Urinary bladder (tissue), 4 donors: Measurements from ENCODE around the gene EPHB2. TPM values are rescaled to one million over a fixed set of nuclear protein-coding genes. Genes with fewer than 3 reads are reported as not detected.

Source experiments
- DNase-seq: peaks from one replicate; pipeline ENCODE4 v3.0.0-alpha.2; 2015; ENCODE audit errors: extremely low spot score
- H3K27ac ChIP-seq: one replicate; pipeline ENCODE4 v1.5.1; 2013; ENCODE audit warnings: low read depth, mild to moderate bottlenecking, moderate library complexity
- H3K36me3 ChIP-seq: one replicate; pipeline ENCODE4 v1.6.1; 2013; ENCODE audit warnings: mild to moderate bottlenecking, moderate library complexity; ENCODE audit not compliant: insufficient read depth
- H3K4me1 ChIP-seq: one replicate; pipeline ENCODE4 v1.6.1; 2013; ENCODE audit warnings: mild to moderate bottlenecking, moderate library complexity; ENCODE audit not compliant: insufficient read depth
- H3K4me3 ChIP-seq: one replicate; pipeline ENCODE4 v1.5.1; 2013; ENCODE audit warnings: low read depth, low read length
- WGBS: extraction: QIAGEN DNeasy Blood & Tissue Kit; methylation state at CpG from one replicate; pipeline ENCODE4 v1.1.7; 2013; 5-methylcytosine and 5-hydroxymethylcytosine counted together
- polyA plus RNA-seq: library from polyadenylated mRNA; stranded (reverse); fragments of 200-250 nt; gene quantifications from one replicate; pipeline ENCODE4 v1.2.3, GENCODE V29; 2013
- total RNA-seq: library from RNA; depleted of rRNA; stranded (reverse); fragments of >200 nt; gene quantifications from one replicate; pipeline ENCODE4 v1.2.3, GENCODE V29; 2014
- donor health status: healthy with polysubstance abuse.
- donor health status: healthy.

Gene EPHB2
- total and polyA plus RNA-seq, 2 donors: 2.6 to 16.2 TPM

DNA sequence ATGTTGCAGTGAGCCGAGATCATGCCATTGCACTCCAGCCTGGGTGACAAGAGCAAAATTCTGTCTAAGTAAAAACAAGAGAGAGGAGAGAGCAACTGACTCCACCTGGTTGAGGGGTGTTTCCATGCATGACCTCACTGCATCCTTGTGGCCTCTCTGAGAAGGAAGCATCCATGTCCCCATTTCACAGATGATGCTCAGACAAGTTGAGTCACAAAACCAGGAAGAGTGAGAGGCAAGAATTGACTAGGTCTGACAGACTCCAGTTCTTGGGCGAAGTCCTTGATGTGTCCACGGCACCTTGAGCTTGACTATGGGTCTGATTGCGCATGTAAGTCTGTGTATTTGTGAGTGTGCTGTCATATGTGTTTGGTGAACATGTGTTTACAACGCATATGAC is 156.2 kb downstream of the EPHB2 start:
- 95% methylated on average over 5 of the region's 5 CpGs for WGBS
- no peaks in the 10 kb centered on the region for H3K4me1 ChIP-seq
- H3K36me3 ChIP-seq: no peaks in the 10 kb centered on the region
- no peak overlapping the region for H3K27ac ChIP-seq
- DNase-seq: no peak
- H3K4me3 ChIP-seq: no peak overlapping the region

DNA sequence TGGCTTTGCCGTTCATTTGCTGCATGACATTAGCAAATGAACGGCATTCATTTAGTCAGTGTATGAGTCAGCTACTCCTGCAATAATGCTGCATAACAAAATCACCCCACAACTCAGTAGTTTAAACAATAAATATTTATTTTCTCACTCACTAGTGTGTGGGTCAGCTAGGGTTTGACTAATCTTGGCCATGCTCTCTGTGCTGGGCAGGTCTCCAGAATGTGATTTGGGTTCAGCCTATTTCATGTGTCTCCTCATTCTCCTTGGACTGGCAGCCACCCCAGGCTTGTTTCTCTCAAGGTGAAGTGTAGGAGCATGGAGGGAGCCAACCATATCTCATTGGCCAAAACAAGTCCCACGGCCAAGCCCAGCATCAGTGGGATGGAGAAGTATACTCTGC is 157.7 kb downstream of the EPHB2 start:
- Histone ChIP-seq H3K4me3 (no peak overlapping the region), H3K36me3 (no peaks in the 10 kb centered on the region), H3K27ac (no peak overlapping the region), H3K4me1 (no peaks in the 10 kb centered on the region)
- DNase-seq: no peak
- WGBS: 93% methylated on average over 3 of the region's 3 CpGs

DNA sequence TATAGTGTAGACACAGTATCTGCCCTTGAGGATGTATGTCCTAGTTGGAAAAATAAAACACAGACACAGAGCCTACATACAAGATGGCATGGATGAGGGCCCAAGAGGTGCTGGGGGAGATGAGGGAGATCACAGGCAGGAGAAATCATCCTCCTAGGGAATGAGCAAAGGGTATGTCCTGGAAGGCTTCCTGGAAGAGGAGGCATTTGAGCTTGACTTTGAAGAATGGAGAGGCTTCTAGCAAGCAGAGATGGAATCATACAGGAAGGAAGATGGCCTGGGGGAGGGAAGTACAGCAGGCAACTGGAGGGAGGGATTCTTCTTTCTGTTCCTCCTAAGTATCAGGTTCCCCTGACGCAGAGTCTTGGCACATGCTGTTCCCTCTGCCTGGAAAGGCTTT is 158.7 kb downstream of the EPHB2 start:
- no peaks in the 10 kb centered on the region for H3K4me1 ChIP-seq
- no peak for DNase-seq
- H3K36me3 ChIP-seq: no peaks in the 10 kb centered on the region
- H3K4me3 ChIP-seq: no peak overlapping the region
- 100% methylated on average over 1 of the region's 1 CpG for whole genome bisulfite sequencing
- no peak overlapping the region for H3K27ac ChIP-seq

DNA sequence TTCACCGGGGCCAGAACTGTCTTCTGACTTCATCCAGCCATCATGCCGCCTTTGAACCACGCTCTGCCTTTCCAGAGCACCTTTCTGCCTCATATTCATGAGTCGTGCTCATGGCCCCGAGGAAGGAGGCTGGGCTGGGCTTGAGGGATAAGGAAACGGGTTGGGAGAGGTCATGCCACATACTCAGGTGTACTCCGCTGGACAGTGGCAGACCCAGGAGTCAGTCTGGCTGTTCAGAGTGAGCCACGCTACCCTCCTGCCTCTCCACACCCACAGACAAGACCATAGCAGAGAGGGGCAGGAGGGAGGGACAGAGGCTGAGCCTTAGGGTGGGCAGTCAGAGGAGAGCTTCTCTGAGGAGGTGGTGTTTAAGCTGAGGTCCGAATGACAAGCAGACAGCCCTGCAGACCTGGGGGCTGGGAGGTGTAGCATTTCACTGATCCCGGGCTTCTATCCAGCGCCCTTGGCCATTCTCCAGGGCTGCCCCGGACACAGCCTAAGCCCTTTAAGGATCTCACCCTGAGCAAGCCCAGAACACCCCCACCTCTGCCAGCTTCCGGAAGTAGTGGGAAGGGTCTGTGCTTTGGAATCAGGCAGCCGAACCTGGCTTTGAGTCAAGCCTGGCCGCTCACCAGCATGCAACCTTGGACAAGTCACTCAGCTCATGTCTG is 159.7 kb downstream of the EPHB2 start:
- 42% methylated on average over 15 of the region's 15 CpGs for WGBS
- no peak overlapping the region for H3K4me3 ChIP-seq
- DNase-seq: no peak
- no peak overlapping the region for H3K27ac ChIP-seq
- no peaks in the 10 kb centered on the region for H3K4me1 ChIP-seq
- no peaks in the 10 kb centered on the region for H3K36me3 ChIP-seq

DNA sequence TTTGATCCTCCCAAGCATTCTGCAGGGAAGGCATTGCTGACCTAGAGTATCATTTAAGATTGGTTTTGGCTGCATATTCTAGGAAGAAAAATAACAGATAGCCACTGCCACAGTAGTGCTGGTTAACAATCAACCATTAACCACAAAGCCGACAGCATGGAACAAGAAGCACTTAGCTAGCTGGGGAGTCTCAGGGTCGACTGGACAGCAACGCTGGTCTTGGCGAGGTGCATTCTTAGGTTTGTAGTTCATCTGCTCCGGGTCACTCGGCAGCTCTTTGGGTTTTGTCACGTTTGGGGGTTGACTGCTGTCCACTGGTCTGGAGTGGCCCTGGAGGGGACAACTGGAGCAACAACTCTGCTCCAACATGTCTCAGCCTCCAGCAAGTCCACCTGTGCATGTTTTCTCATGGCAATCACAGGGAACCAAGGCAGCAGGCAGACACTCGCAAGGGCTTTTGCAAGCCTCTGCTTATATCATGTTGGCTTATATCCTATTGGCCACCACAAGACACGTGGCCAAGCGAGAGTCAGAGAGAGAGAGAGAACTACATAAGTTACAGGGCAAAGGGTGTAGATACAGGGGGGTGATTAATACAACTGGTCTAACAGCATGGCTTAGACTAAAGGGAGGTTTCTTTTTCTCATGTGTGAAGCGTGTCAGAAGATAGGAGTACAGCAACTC is 162.5 kb downstream of the EPHB2 start:
- Histone ChIP-seq H3K36me3 (no peaks in the 10 kb centered on the region), H3K4me3 (no peak overlapping the region), H3K4me1 (no peaks in the 10 kb centered on the region), H3K27ac (no peak overlapping the region)
- 84% methylated on average over 11 of the region's 11 CpGs for WGBS
- no peak for DNase-seq

DNA sequence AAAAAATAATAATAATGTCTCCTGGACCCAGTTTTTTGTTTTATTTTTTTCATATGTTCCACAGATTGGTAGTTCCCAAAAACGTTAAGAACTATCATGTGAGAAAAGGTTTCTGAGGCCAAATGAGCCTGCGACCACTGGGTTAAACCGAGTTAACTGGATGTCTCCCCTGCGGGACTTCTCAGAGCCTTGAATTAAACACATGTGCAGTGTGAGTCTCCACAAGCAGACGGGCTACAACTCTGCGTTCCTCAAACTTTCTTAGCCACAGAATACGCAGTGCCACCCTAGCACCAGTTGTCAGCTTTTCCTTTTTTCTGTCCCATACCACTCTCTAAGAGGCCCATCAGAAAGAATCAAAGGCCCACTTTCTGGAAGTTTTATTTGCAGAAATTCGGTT is 164.1 kb downstream of the EPHB2 start:
- DNase-seq: no peak
- no peak overlapping the region for H3K4me3 ChIP-seq
- H3K36me3 ChIP-seq: no peaks in the 10 kb centered on the region
- no peaks in the 10 kb centered on the region for H3K4me1 ChIP-seq
- H3K27ac ChIP-seq: no peak overlapping the region
- 85% methylated on average over 8 of the region's 8 CpGs for WGBS

DNA sequence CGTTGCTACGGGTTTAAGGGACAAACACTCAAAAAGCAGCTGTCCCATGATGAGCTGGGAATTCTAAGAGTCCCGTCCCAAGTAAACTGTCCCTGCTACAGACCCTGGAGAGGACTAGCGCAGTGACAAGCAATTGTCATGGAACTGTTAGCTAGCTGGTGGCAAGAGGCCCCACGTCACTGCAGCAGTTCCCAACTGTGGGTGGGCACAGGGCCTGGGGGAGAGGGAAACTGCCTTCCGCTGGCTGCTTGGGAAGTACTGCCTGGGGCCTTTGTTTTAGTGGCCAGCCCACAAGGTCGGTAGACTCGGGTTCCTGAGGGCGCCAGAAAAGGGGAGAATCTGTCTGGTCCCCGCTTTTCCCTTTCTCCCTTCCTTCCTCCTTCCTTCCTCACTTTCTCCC is 164.6 kb downstream of the EPHB2 start:
- no peaks in the 10 kb centered on the region for H3K4me1 ChIP-seq
- no peaks in the 10 kb centered on the region for H3K36me3 ChIP-seq
- no peak overlapping the region for H3K27ac ChIP-seq
- no peak overlapping the region for H3K4me3 ChIP-seq
- WGBS: 67% methylated on average over 10 of the region's 10 CpGs
- DNase-seq: no peak

DNA sequence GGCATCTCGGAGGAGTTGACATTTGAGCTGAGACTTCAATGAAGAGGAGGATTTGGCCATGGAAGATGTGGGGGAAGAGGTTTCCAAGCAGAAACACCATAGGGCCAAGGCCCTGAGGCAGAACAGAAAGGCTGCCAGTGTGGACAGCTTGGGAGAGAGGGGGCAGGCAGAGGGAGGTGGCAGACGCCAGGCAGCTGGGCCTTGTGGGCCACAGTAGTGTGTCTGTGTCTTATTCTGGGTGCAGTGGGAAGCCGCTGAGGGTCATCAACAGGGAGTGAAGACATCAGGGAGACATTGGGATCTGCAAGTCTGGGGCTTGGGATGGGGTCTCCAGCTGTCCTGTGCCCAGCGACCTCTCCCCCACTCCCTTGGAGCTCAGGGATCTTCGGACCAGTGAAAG is 165.2 kb downstream of the EPHB2 start:
- Histone ChIP-seq H3K36me3 (no peaks in the 10 kb centered on the region), H3K27ac (no peak overlapping the region), H3K4me1 (no peaks in the 10 kb centered on the region), H3K4me3 (no peak overlapping the region)
- DNase-seq: no peak
- WGBS: 92% methylated on average over 5 of the region's 5 CpGs

DNA sequence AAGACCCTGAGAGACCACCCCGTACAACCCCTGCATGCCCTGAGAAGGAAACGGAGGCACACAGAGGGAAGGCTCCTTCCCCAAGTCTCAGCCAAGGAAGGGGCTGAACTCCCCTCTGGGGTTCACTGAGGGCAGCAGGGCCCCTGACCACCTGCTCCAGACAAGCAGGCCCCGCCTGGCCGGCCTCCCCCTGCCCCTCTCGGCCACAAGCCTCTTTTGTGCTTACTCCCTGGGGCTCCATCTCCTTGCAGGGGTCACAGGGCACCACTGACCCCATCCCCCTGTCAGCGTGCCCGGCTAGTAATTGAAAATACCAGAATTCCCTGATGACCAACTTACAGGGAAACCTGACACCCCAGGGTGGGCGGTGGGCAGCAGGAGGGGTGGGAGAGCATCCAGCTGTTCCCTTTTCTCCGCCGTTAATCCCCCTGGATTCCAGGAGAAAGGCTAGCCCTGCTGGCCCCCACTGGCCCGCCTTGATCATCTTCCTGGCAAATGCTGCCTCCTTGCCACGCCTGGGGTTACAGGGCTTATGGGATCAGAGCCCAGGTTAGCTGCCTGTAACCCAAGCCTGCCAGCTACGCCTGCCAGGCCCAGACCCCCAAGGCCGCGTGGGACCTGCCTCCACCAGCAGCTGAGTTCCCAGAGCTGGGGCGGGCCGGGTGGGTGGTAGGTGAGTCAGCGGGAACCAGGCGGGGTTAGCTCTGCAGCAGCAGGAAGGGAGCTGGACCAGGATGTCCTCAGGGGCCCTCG is 165.9 kb downstream of the EPHB2 start:
- DNase-seq: no peak
- H3K4me1 ChIP-seq: no peaks in the 10 kb centered on the region
- H3K4me3 ChIP-seq: no peak overlapping the region
- no peaks in the 10 kb centered on the region for H3K36me3 ChIP-seq
- 61% methylated on average over 20 of the region's 20 CpGs for WGBS
- H3K27ac ChIP-seq: no peak overlapping the region

DNA sequence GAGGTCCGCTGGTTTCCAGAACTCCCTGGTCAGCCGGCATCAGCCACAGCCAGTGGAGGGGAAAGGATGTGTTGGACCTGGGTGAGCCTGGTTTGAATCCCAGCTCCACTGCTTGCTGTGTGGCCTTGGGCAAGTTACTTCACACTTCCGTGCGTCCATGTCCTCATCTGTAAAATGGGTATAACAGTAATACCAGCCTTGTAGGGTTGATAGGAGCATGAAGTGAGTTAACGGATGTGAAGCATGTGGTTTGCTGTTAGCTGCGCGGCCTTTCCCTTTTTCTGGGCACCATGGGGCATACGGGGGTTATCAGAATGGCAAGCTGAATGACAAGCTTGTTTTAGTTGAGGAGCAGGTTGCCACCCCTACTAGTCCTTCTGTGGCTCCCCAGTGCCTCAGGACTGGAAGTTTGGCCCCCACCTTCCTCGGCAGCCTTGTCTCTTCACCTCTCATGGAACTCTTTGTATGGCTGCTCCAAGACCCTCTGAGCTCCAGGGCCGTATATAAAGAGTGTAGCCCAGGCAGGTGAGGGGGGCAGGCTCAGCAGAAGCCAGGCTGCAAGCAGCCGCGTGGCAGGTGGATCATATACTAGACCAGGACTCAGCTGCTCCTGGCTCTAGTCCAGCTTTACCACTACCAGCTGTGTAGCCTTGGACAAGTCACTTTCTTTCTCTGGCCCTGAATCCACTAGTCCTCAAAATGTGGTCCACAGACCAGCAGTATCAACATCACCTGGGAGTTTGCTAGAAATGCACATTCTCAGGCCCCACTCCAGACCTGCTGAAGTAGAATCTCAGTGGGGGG is 166.7 kb downstream of the EPHB2 start:
- Histone ChIP-seq H3K4me3 (no peak overlapping the region), H3K27ac (no peak overlapping the region), H3K4me1 (no peaks in the 10 kb centered on the region), H3K36me3 (no peaks in the 10 kb centered on the region)
- DNase-seq: no peak
- WGBS: 77% methylated on average over 12 of the region's 12 CpGs

DNA sequence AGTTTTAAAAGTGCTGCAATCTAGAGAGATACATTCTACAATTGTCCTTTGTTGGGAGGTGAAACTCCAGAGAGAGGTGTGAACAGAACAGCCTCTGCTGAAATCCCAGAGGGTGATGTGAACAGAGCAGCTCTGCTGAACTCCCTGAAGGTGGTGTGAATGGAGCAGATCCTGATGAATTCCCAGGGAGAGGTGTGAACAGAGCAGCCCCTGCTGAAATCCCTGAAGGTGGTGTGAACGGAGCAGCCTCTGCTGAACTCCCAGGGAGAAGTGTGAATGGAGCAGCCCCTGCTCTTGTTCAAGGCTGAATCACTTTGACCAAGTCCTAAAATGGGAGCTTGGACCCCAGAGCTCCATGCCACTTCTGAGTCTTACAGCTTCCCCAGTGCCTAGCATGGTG is 167.3 kb downstream of the EPHB2 start:
- H3K4me1 ChIP-seq: no peaks in the 10 kb centered on the region
- no peak for DNase-seq
- H3K27ac ChIP-seq: no peak overlapping the region
- no peak overlapping the region for H3K4me3 ChIP-seq
- 84% methylated on average over 1 of the region's 1 CpG for WGBS
- H3K36me3 ChIP-seq: no peaks in the 10 kb centered on the region

DNA sequence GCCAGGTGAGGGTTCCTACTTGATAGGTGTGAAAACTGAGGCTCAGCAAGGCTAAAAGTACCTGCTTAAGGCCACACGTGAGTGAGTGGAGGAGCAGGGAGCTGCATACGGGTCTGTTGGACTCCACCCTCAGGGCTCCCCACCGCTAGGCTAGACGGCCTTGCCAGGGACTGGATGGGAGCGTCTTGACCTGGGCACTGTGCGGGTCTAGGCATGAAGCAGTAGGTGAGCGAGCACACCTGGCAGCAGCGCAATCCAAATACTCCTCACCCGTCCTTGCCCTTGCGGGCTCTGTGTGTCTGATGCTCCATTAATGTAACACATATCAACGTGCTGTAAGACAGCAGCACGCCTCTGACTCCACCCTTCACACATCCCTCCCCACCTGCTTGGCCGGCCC is 168.0 kb downstream of the EPHB2 start:
- no peaks in the 10 kb centered on the region for H3K36me3 ChIP-seq
- no peak overlapping the region for H3K27ac ChIP-seq
- 79% methylated on average over 13 of the region's 13 CpGs for WGBS
- no peak for DNase-seq
- H3K4me1 ChIP-seq: no peaks in the 10 kb centered on the region
- H3K4me3 ChIP-seq: no peak overlapping the region

DNA sequence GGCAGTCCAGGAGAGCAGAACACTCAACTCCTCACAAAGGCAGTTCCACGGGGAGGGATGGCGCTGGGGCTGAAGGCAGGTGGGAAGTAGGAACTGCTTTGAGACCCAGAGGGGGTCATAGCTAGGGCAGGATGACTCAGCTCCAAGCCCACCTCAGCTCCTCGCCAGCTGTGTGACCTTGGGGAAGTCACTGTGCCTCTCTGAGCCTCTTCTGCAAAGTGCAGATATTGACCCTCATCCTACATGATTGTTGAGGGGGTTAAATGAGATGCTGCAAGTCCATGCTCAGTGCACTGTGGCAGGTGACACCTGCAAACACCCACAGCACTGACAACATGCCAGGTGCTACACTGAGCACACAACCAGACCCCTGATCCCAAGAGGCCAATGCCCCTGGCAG is 168.8 kb downstream of the EPHB2 start:
- WGBS: 67% methylated on average over 3 of the region's 3 CpGs
- H3K27ac ChIP-seq: no peak overlapping the region
- no peaks in the 10 kb centered on the region for H3K4me1 ChIP-seq
- H3K4me3 ChIP-seq: no peak overlapping the region
- no peak for DNase-seq
- H3K36me3 ChIP-seq: no peaks in the 10 kb centered on the region
